ENCODE measurements around the gene SLC37A1.

DNA sequence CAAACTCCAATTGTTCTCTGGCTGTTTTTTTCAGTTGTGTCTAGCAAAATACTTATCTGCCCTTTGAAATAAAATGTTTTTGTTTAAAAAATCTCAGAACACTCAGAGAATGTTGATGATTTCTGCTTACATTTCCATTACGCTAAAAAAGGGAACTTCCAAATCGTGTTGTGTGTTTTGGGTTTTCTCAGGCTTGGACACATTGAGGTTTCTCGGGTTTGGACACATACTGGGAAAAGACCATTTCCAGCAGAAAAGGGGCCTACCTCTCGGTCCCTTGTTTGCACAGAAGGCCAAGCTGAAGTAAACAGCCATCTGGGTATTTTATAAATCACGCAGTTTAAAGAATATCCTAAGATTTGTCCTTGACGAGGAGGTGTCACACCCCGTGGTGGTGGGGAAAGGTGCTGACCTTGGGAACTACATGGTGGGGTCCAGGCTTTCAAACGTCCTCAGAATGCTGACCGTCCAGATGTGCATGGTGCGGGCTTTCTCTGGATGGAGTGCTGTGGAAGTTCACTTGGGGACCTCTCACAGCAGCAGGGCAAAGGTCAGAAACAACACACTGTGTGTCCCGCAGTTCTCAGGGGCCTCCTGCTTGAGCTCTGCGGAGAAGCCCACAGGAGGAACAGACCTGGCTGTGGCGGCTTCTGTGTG is 67.8 kb downstream of the SLC37A1 start:
- TF ChIP-seq, protein P1, sequence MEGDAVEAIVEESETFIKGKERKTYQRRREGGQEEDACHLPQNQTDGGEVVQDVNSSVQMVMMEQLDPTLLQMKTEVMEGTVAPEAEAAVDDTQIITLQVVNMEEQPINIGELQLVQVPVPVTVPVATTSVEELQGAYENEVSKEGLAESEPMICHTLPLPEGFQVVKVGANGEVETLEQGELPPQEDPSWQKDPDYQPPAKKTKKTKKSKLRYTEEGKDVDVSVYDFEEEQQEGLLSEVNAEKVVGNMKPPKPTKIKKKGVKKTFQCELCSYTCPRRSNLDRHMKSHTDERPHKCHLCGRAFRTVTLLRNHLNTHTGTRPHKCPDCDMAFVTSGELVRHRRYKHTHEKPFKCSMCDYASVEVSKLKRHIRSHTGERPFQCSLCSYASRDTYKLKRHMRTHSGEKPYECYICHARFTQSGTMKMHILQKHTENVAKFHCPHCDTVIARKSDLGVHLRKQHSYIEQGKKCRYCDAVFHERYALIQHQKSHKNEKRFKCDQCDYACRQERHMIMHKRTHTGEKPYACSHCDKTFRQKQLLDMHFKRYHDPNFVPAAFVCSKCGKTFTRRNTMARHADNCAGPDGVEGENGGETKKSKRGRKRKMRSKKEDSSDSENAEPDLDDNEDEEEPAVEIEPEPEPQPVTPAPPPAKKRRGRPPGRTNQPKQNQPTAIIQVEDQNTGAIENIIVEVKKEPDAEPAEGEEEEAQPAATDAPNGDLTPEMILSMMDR (IDR thresholded peaks at IDR 0.05), result no peak
- no peak for TF ChIP-seq POLR2A (IDR thresholded peaks at IDR 0.05)
